Osteocyte (in vitro differentiated cells): Measurements from ENCODE around the gene PHLDA1. TPM values are rescaled to one million over a fixed set of nuclear protein-coding genes. Genes with fewer than 3 reads are reported as not detected.
"Not testable (repeated sequence)": the region's sequence is repeated elsewhere in the genome, so short reads cannot be mapped to it uniquely, and the experiment has no call there.

ENCODE experiments used
- DNase-seq: peaks from one replicate; pipeline ENCODE4 v3.0.0; 2021; ENCODE audit warnings: mixed read lengths; ENCODE audit not compliant: unreplicated experiment; ENCODE audit errors: extremely low spot score
- H3K27ac Mint-ChIP-seq: one replicate; pipeline ENCODE4 v1.8.0; 2021; ENCODE audit warnings: mild to moderate bottlenecking, mixed read lengths; ENCODE audit not compliant: unreplicated experiment
- H3K27me3 Mint-ChIP-seq: one replicate; pipeline ENCODE4 v1.8.0; 2021; ENCODE audit warnings: mixed read lengths; ENCODE audit not compliant: unreplicated experiment
- H3K36me3 Mint-ChIP-seq: one replicate; pipeline ENCODE4 v1.8.0; 2021; ENCODE audit warnings: mixed read lengths; ENCODE audit not compliant: unreplicated experiment
- H3K4me1 Mint-ChIP-seq: one replicate; pipeline ENCODE4 v1.8.0; 2021; ENCODE audit warnings: mixed read lengths; ENCODE audit not compliant: unreplicated experiment
- H3K4me3 Mint-ChIP-seq: one replicate; pipeline ENCODE4 v1.8.0; 2021; ENCODE audit warnings: mild to moderate bottlenecking, moderate library complexity, mixed read lengths; ENCODE audit not compliant: unreplicated experiment
- H3K9me3 Mint-ChIP-seq: one replicate; pipeline ENCODE4 v1.8.0; 2021; ENCODE audit warnings: mixed read lengths; ENCODE audit not compliant: unreplicated experiment
- total RNA-seq: library from RNA; stranded (reverse); gene quantifications from 2 replicates; pipeline ENCODE4 v1.2.1, GENCODE V29; 2021
- TF ChIP-seq, protein P1 (sequence below): fragments of 200-600 bp; sonication (generic); IDR thresholded peaks from 2 replicates; pipeline ENCODE4 v1.5.0; 2021; ENCODE audit warnings: antibody characterized with exemption, mild to moderate bottlenecking, moderate library complexity

PHLDA1 gene
- total RNA-seq, 1 donor from 2014 or later = 53.7 TPM

DNA sequence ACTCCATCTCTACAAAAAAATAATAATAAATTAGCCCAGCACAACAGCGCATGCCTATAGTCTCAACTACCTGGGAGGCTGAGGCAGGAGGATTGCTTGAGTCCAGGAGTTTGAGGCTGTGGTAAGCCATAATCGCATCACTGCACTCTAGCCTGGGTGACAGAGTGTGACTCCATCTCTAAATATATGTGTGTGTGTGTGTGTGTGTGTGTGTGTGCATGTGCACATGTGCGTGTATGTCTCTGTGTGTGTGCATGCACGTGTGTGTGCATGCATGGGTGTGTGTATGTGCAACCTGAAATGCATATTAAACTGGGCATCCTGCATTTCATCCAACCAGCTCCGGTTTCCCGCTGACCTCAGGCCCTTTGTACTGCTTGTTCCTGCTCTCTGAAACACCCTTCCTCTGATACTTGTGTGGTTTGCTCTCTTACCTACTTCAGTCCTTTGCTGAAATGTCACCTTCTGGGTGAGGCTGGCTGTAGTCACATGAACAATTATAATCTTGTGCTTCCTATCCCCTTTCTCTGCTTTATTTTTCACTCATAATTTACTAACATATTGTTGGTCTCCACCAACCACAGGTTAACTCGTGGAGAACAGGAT is 46.9 kb downstream of the PHLDA1 start:
- Mint-ChIP-seq H3K27me3 (no peaks in the 10 kb centered on the region), H3K27ac (no peak overlapping the region), H3K4me3 (no peak overlapping the region), H3K4me1 (peaks cover 24% of the 10 kb centered on the region), H3K9me3 (peaks cover 12% of the 10 kb centered on the region), H3K36me3 (peaks cover 7% of the 10 kb centered on the region)
- DNase-seq = no peak
- TF ChIP-seq, protein P1, sequence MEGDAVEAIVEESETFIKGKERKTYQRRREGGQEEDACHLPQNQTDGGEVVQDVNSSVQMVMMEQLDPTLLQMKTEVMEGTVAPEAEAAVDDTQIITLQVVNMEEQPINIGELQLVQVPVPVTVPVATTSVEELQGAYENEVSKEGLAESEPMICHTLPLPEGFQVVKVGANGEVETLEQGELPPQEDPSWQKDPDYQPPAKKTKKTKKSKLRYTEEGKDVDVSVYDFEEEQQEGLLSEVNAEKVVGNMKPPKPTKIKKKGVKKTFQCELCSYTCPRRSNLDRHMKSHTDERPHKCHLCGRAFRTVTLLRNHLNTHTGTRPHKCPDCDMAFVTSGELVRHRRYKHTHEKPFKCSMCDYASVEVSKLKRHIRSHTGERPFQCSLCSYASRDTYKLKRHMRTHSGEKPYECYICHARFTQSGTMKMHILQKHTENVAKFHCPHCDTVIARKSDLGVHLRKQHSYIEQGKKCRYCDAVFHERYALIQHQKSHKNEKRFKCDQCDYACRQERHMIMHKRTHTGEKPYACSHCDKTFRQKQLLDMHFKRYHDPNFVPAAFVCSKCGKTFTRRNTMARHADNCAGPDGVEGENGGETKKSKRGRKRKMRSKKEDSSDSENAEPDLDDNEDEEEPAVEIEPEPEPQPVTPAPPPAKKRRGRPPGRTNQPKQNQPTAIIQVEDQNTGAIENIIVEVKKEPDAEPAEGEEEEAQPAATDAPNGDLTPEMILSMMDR = no peak

DNA sequence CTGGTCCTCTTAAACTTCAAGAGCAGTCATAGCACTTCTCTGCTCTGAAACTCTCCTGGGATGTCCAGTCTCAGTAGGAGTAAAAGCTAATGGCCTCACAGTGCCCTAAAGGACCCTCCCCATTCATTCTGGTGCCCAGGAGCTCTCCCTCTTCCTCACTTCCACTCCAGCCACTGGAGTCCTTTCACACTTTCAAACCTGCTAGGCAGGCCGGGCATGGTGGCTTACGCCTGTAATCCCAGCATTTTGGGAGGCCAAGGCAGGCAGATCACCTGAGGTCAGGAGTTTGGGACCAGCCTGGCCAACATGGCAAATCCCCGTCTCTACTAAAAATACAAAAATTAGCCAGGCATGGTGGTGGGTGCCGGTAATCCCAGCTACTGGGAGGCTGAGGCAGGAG is 47.7 kb downstream of the PHLDA1 start:
- not testable (repeated sequence) for H3K36me3 Mint-ChIP-seq, H3K27ac Mint-ChIP-seq, H3K27me3 Mint-ChIP-seq, DNase-seq, H3K9me3 Mint-ChIP-seq, H3K4me3 Mint-ChIP-seq
- peaks cover 32% of the 10 kb centered on the region for H3K4me1 Mint-ChIP-seq

DNA sequence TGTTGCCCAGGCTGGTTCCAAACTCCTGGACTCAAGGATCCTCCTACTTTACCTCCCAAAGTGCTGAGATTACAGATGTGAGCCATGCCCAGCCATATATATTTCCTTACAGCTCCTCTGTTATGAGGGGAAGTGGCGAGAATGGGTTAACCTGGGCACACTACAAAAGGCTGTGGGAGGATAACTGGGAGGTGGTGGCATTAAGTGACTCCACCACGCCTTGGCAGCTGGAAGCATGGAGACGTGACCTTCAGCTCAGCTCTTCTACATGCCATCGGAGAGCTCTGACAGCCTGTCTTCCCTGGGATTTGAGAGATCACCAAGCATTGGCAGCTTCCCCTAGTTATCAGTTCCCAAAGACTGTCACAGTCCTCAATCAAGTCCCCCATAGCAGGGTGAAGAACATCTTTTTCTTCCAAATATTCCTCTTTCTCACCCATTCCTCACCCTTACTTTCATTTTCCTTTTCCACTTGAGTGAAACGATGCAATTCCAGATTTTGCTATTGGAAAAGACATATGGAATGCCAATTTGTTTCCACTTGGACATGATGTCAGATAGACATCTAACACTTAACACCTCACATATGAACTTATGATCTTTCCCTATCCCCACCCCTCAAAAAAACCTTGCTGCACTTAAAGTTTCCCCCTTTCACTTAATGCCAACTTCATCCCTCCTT is 48.5 kb downstream of the PHLDA1 start:
- H3K27me3 Mint-ChIP-seq = no peaks in the 10 kb centered on the region
- H3K4me1 Mint-ChIP-seq = peaks cover 39% of the 10 kb centered on the region
- peaks cover under 1% of the 10 kb centered on the region for H3K9me3 Mint-ChIP-seq
- DNase-seq = no peak
- TF ChIP-seq, protein P1 = no peak
- no peak overlapping the region for H3K4me3 Mint-ChIP-seq
- H3K27ac Mint-ChIP-seq = no peak overlapping the region
- peaks cover 1% of the 10 kb centered on the region for H3K36me3 Mint-ChIP-seq

DNA sequence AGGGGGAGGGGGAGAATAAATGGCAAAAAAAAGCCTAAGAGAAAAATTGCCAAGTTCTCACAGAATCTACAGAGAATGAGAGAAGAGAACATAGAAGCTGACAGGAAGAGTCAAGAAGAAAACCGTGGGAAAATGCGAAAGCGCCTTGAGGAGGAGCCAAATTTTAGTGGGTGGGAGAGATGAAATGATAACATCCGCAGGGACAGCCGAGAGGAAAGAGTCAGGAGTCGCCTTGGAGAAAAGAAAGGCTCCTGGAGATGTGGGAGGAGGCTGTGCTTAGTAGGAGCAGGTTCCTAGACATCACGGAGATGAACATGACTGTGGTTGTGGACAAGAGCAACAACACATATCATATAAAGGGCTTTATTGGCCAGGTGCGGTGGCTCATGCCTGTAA is 49.4 kb downstream of the PHLDA1 start:
- Mint-ChIP-seq H3K9me3 (no peaks in the 10 kb centered on the region), H3K4me1 (peaks cover 49% of the 10 kb centered on the region), H3K27ac (no peak overlapping the region), H3K36me3 (no peaks in the 10 kb centered on the region), H3K4me3 (no peak overlapping the region), H3K27me3 (no peaks in the 10 kb centered on the region)
- no peak for DNase-seq
- TF ChIP-seq, protein P1 = no peak

DNA sequence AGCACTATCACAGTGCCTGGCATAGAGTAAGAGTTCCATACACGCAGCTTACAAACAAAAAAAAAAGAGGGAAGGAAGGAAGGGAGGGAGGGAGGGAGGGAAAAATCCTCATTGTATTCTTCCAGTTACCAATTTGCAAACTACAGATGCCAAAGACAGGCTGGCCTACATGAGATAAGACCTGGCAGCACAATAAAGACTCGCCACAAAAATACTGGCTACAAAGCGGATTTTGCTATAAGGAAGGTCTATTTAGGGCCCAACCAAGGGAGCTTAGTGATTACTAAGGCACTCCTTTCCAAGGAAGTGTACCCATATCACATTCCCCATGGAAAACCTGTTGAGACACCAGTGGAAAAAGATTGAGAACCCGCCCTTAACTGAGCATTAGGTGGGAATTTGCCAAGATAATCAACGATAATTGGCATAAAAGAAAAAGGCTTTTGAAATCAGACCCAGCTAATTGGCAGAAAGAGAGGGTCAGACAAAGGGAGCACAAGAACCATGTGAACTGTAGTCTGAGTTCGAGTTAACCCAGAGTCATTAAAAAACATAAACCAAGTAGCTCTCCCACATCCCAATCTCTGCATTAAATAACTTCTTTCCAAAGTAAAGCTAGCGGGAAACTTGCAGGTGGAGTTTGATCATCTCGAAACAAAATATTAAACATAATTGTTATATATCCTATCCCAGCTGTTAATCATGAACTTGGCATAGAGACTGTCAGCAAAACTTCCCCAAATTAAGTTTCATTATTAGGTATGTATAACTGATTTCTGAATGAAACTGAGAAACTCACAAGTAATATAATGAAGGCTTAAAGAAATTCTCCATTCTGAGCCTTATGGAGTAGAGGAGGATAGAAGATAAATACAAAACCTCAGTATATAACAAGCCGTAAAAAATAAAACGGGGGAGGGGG is 50.1 kb downstream of the PHLDA1 start:
- no peaks in the 10 kb centered on the region for H3K27me3 Mint-ChIP-seq
- TF ChIP-seq, protein P1 = no peak
- DNase-seq = no peak
- H3K27ac Mint-ChIP-seq = no peak overlapping the region
- H3K4me3 Mint-ChIP-seq = no peak overlapping the region
- peaks cover 53% of the 10 kb centered on the region for H3K4me1 Mint-ChIP-seq
- H3K36me3 Mint-ChIP-seq = no peaks in the 10 kb centered on the region
- no peaks in the 10 kb centered on the region for H3K9me3 Mint-ChIP-seq
